Left renal pelvis (tissue), 4 donors: ENCODE measurements around the gene FAR2. TPM values are rescaled to one million over a fixed set of nuclear protein-coding genes. Genes with fewer than 3 reads are reported as not detected.
"Not testable (repeated sequence)": the region's sequence is repeated elsewhere in the genome, so short reads cannot be mapped to it uniquely, and the experiment has no call there.

Experiments used
- DNase-seq, 4 donors: peaks; one replicate each; pipeline ENCODE4 v3.0.0-alpha.2; 2013; ENCODE audit warnings: low read depth in 4 of 4, low spot score in 3 of 4
- polyA plus RNA-seq, 4 donors: library from polyadenylated mRNA; unstranded; fragments of 120-200 nt; gene quantifications; one replicate each; pipeline ENCODE4 v1.2.1, GENCODE V29; 2013; ENCODE audit not compliant: insufficient read length in 4 of 4

The FAR2 gene
- polyA plus RNA-seq, 4 donors, result 14.4 to 45.8 (median 44.6) TPM

- not testable (repeated sequence) for DNase-seq
Measured at GRCh38 chr12:29385194-29385593, 236.1 kb downstream of the FAR2 start.

Other genes with a start within 250 kb of the FAR2 start
- gene ERGIC2, start 231.9 kb downstream of the FAR2 start, polyA plus RNA-seq, result 100 to 1,000 TPM in 3 of 4 donors, 10 to 100 TPM in 1; 99.8 to 141 (median 109) TPM